GM12801 (cell line): ENCODE results near the gene DNAI2.

Source experiments
- CTCF ChIP-seq: IDR thresholded peaks from one replicate; pipeline ENCODE4 v1.5.1; 2011; ENCODE audit warnings: control low read depth; ENCODE audit not compliant: insufficient read length; ENCODE audit errors: extremely low read depth

The DNAI2 gene

GRCh38 chr17:74245871-74246270 lies 28.2 kb upstream of the DNAI2 start:
- no peak for TF ChIP-seq CTCF

- no peak for TF ChIP-seq CTCF
Measured at GRCh38 chr17:74249590-74250270, 24.3 kb upstream of the DNAI2 start.

- TF ChIP-seq CTCF = no peak
Measured at GRCh38 chr17:74250324-74250995, 23.6 kb upstream of the DNAI2 start.

- TF ChIP-seq CTCF = no peak
Measured at GRCh38 chr17:74251051-74251450, 23.0 kb upstream of the DNAI2 start.

- no peak for TF ChIP-seq CTCF
Measured at GRCh38 chr17:74251569-74251968, 22.5 kb upstream of the DNAI2 start.

GRCh38 chr17:74252211-74252610 lies 21.8 kb upstream of the DNAI2 start:
- TF ChIP-seq CTCF = no peak

GRCh38 chr17:74253036-74253435 lies 21.0 kb upstream of the DNAI2 start:
- TF ChIP-seq CTCF = no peak
